ENCODE results near the gene EXOC2. TPM values are rescaled to one million over a fixed set of nuclear protein-coding genes. Genes with fewer than 3 reads are reported as not detected.

Gene EXOC2
- total and polyA plus RNA-seq, 2 donors (not counting 3 experiments of a cell fraction or from before 2014, with no cell fraction given) = 18.2 to 30.8 TPM

- no peaks in the 10 kb centered on the region for H3K9me1 ChIP-seq (replicated peaks; ENCODE audit: control insufficient read depth, extremely low read depth, insufficient read depth, low read length)
- H3K27ac ChIP-seq (ENCODE audit: insufficient read depth, low read depth, low read length) = peak overlapping the region; percentile 80
- no peak overlapping the region for H2AFZ ChIP-seq (ENCODE audit: low read depth, low read length)
- intact Hi-C loops (cut with micrococcal nuclease) (loop anchor here (1.0 to 5.0 kb wide), 3 partner anchors 14 to 905 kb away; partner anchors contain the start of gene EXOC2), dilution Hi-C loops (cut with MboI; ENCODE audit: extremely low pct_ligation_motif_present, low sequenced_read_pairs) (no loop called here)
- ChIA-PET CTCF (interaction anchor here (0.8 to 3.4 kb wide), 2 partner anchors 9 to 15 kb away, joined by 3 to 17 read pairs; no protein-coding TSS in a partner anchor), POLR2A (interaction anchor here (0.6 kb wide), 1 partner anchor 112 kb away, joined by 3 read pairs; no protein-coding TSS in a partner anchor)
- H4K20me1 ChIP-seq (replicated peaks; ENCODE audit: control insufficient read depth, extremely low read depth, insufficient read depth, low read length) = no peaks in the 10 kb centered on the region
- H3K4me2 ChIP-seq (ENCODE audit: insufficient read depth, low read length) = no peak overlapping the region
- DNase-seq (ENCODE audit: low read depth, low spot score) (no peak), FAIRE-seq (no peak)
- H3K27me3 ChIP-seq (ENCODE audit: control insufficient read depth in 2 of 2, insufficient read depth in 2 of 2, low read length in 2 of 2) = no peaks in the 10 kb centered on the region
- no peaks in the 10 kb centered on the region for H3K36me3 ChIP-seq (ENCODE audit: control insufficient read depth in 2 of 2, extremely low read depth in 1 of 2, insufficient read depth in 2 of 2, low read length in 2 of 2)
- H3K79me2 ChIP-seq (ENCODE audit: control insufficient read depth, insufficient read depth, low read length) = no peaks in the 10 kb centered on the region
- H3K4me3 ChIP-seq (replicated peaks in 1 of 3; ENCODE audit: insufficient read depth in 1 of 3, low read depth in 1 of 3, low read length in 3 of 3) = no peak overlapping the region
- H3K4me1 ChIP-seq (ENCODE audit: control insufficient read depth, extremely low read depth, insufficient read depth, low read length) = peaks cover 88% of the 10 kb centered on the region
- no peaks in the 10 kb centered on the region for H3K9me3 ChIP-seq (replicated peaks; ENCODE audit: control insufficient read depth, insufficient read depth, low read length)
- no peak for TF ChIP-seq POLR2AphosphoS5 (IDR thresholded peaks at IDR 0.05; ENCODE audit: insufficient read depth, low read depth, low read length)
- TF ChIP-seq GATA2 (IDR thresholded peaks at IDR 0.05; ENCODE audit: insufficient read depth, insufficient read length, low read depth, low read length) = no peak
- TF ChIP-seq MYC (IDR thresholded peaks at IDR 0.05; ENCODE audit: low read depth, low read length) = no peak
- TF ChIP-seq, protein P1, sequence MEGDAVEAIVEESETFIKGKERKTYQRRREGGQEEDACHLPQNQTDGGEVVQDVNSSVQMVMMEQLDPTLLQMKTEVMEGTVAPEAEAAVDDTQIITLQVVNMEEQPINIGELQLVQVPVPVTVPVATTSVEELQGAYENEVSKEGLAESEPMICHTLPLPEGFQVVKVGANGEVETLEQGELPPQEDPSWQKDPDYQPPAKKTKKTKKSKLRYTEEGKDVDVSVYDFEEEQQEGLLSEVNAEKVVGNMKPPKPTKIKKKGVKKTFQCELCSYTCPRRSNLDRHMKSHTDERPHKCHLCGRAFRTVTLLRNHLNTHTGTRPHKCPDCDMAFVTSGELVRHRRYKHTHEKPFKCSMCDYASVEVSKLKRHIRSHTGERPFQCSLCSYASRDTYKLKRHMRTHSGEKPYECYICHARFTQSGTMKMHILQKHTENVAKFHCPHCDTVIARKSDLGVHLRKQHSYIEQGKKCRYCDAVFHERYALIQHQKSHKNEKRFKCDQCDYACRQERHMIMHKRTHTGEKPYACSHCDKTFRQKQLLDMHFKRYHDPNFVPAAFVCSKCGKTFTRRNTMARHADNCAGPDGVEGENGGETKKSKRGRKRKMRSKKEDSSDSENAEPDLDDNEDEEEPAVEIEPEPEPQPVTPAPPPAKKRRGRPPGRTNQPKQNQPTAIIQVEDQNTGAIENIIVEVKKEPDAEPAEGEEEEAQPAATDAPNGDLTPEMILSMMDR (IDR thresholded peaks at IDR 0.05; ENCODE audit: extremely low read depth in 1 of 2, insufficient read depth in 1 of 2, low read depth in 1 of 2, low read length in 2 of 2) = no peak
- TF ChIP-seq POLR2A (IDR thresholded peaks at IDR 0.05; ENCODE audit: low read depth, low read length) = no peak
- TF ChIP-seq FOS (IDR thresholded peaks at IDR 0.05; ENCODE audit: borderline replicate concordance, insufficient read depth, low read length) = no peak
- BruUV-seq (replicated peaks) = no TSS peak
- no peak overlapping the region for H3K9ac ChIP-seq (replicated peaks; ENCODE audit: extremely low read depth, insufficient read depth, low read length)
Measured at GRCh38 chr6:706819-707381, 14.0 kb upstream of the EXOC2 start.
